BJ (cell line): ENCODE data around the gene MAP4. TPM values are rescaled to one million over a fixed set of nuclear protein-coding genes. Genes with fewer than 3 reads are reported as not detected.

Source experiments
- CTCF ChIA-PET: fragments of 350-600 bp; formaldehyde crosslinking; extraction: SDS; loops from one replicate; lab custom pipeline; 2021; ENCODE audit warnings: antibody characterized with exemption, inconsistent platforms; lab: Yijun Ruan, JAX
- POLR2A ChIA-PET: fragments of 300-600 bp; sonication (Branson Sonifier 250); formaldehyde crosslinking; extraction: SDS; loops from one replicate; lab custom pipeline; 2021; ENCODE audit warnings: antibody characterized with exemption; lab: Charles Lee
- DNase-seq: peaks from one replicate; pipeline ENCODE4 v3.0.0-alpha.2; 2011; ENCODE audit warnings: low read depth
- H3K27me3 ChIP-seq: 2 replicates; pipeline ENCODE4 v1.6.0; 2011; ENCODE audit warnings: low read length; ENCODE audit not compliant: control insufficient read depth, insufficient read depth
- H3K36me3 ChIP-seq: 2 replicates; pipeline ENCODE4 v1.5.1; 2011; ENCODE audit warnings: low read length; ENCODE audit not compliant: control insufficient read depth, insufficient read depth
- H3K4me3 ChIP-seq: 2 replicates; pipeline ENCODE4 v1.5.1; 2011; ENCODE audit warnings: low read depth, mild to moderate bottlenecking, control low read depth, low read length
- CTCF ChIP-seq: IDR thresholded peaks from 2 replicates; pipeline ENCODE4 v1.5.1; 2011; ENCODE audit warnings: low read depth, mild to moderate bottlenecking, control low read depth, inconsistent platforms, low read length, moderate library complexity; ENCODE audit not compliant: insufficient read depth
- polyA plus RNA-seq: library from polyadenylated mRNA; depleted of rRNA; stranded (reverse); fragments of >200 nt; gene quantifications from 2 replicates; pipeline ENCODE4 v1.2.3, GENCODE V29; 2011

Gene MAP4
- polyA plus RNA-seq, 1 experiment, result 247 TPM

- Histone ChIP-seq H3K4me3 (no peak overlapping the region), H3K27me3 (no peaks in the 10 kb centered on the region), H3K36me3 (0 out of 2 replicates have a peak, but pooled peaks cover 1% of the 10 kb centered on the region)
- ChIA-PET POLR2A (no interaction called here), CTCF (no interaction called here)
- TF ChIP-seq CTCF, result no peak
- no peak for DNase-seq
Observed at GRCh38 chr3:47954567-47954966, 61.6 kb downstream of the MAP4 start.

- POLR2A ChIA-PET, result no interaction called here
- CTCF ChIA-PET, result interaction anchor here (1.3 to 1.5 kb wide), 2 partner anchors 11 to 12 kb away, joined by 3 to 4 read pairs; no protein-coding TSS in a partner anchor
- no peak for TF ChIP-seq CTCF
- Histone ChIP-seq H3K36me3 (0 out of 2 replicates have a peak, but pooled peaks cover 1% of the 10 kb centered on the region), H3K4me3 (no peak overlapping the region), H3K27me3 (no peaks in the 10 kb centered on the region)
- DNase-seq, result no peak
Observed at GRCh38 chr3:47950453-47951169, 65.6 kb downstream of the MAP4 start.

- POLR2A ChIA-PET, result no interaction called here
- DNase-seq, result no peak
- H3K36me3 ChIP-seq, result 0 out of 2 replicates have a peak, but pooled peaks cover 1% of the 10 kb centered on the region
- no peak overlapping the region for H3K4me3 ChIP-seq
- CTCF ChIA-PET, result interaction anchor here (1.3 to 1.5 kb wide), 2 partner anchors 12 to 13 kb away, joined by 3 to 4 read pairs; no protein-coding TSS in a partner anchor
- no peaks in the 10 kb centered on the region for H3K27me3 ChIP-seq
- no peak for TF ChIP-seq CTCF
Observed at GRCh38 chr3:47949979-47950378, 66.2 kb downstream of the MAP4 start.

DNA sequence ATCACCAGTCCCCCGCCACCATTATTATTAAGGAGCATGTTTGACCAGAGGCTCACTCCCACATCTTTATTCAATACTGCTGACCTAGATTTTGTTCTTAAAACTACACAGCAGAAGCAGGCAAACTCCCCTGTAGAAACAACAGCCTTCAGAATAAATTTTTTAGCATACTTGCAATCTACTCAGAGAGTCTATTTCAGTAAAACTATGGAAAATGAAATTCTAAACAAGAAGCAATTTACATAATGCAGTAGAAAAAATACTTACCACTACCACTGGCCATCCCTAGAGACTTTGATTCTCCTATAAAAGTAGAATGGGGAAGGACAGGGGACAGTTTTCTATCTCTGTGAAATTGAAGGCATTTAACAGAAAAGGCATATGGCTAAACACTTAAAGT, 76.0 kb downstream of the MAP4 start:
- Histone ChIP-seq H3K27me3 (no peaks in the 10 kb centered on the region), H3K4me3 (no peak overlapping the region), H3K36me3 (no peaks in the 10 kb centered on the region; the same call in 1 of the 2 replicates)
- ChIA-PET CTCF (interaction anchor here (1.3 kb wide), 1 partner anchor 16 kb away, joined by 3 read pairs; no protein-coding TSS in a partner anchor), POLR2A (no interaction called here)
- DNase-seq, result no peak
- TF ChIP-seq CTCF, result no peak

DNA sequence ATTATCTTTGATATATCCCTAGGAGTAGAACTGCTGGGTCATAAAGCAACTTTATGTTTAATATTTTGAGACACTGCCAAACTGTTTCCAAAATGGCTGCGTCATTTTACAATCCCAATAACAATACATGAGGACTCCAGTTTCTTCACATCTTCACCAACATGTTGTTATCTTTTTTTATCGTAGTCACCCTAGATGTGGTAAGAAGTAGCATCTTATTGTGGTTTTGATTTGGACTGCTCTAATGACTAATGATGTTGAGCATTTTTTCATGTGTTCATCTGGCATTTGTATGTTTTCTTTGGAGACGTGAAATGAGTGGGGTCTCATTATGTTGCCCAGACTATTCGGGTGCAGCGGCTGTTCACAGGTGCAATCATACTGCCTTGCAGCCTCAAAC, 83.8 kb downstream of the MAP4 start:
- no peak for TF ChIP-seq CTCF
- no peak for DNase-seq
- ChIA-PET CTCF (interaction anchor here (0.6 to 0.7 kb wide), 2 partner anchors 54 to 507 kb away, joined by 3 to 5 read pairs; partner anchors contain the start of genes CCDC51 and TMA7), POLR2A (no interaction called here)
- peaks cover 1% of the 10 kb centered on the region; the same call in 1 of the 2 replicates for H3K36me3 ChIP-seq
- H3K4me3 ChIP-seq, result no peak overlapping the region
- H3K27me3 ChIP-seq, result no peaks in the 10 kb centered on the region
